T-cell (primary cell): ENCODE measurements around the gene CLASP1. TPM values are rescaled to one million over a fixed set of nuclear protein-coding genes. Genes with fewer than 3 reads are reported as not detected.

Experiments used
- ATAC-seq, 4 experiments: fragments of 200-7000 bp in 3 of 4; fragments of 150-1000 bp in 1 of 4; cut with Tn5 transposase; replicated peaks in 1 of 4; 1 replicate in 3 of 4; 2 replicates in 1 of 4; pipeline ENCODE4 v1.10.0; 2021; ENCODE audit warnings: moderate library complexity in 3 of 4, mild to moderate bottlenecking in 2 of 4, moderate number of reproducible peaks in 1 of 4
- CTCF ChIA-PET, 2 donors: fragments of 300-600 bp; sonication (Branson Sonifier 250); formaldehyde crosslinking; loops; one replicate each; lab custom pipeline; 2022; ENCODE audit warnings: antibody characterized with exemption in 2 of 2; lab: Charles Lee
- POLR2A ChIA-PET, 2 donors: fragments of 300-600 bp; sonication (Branson Sonifier 250); formaldehyde crosslinking; loops; one replicate each; lab custom pipeline; 2022; ENCODE audit warnings: antibody characterized with exemption in 2 of 2; lab: Charles Lee
- DNase-seq, 35 experiments: peaks; one replicate each; pipeline versions ENCODE4 v3.0.0 to v3.0.0-alpha.2; 2013 to 2023
- H3K27ac ChIP-seq: one replicate; pipeline ENCODE4 v1.5.1; 2013; ENCODE audit warnings: low read length
- H3K27me3 ChIP-seq, 2 experiments: replicated peaks in 1 of 2; 1 replicate in 1 of 2; 2 replicates in 1 of 2; pipeline versions ENCODE4 v1.6.1 to v1.7.0; 2013; ENCODE audit warnings: low read length in 1 of 2, mixed read lengths in 1 of 2; ENCODE audit not compliant: control insufficient read depth in 2 of 2, insufficient read depth in 2 of 2; ENCODE audit errors: extremely low read depth in 1 of 2
- H3K36me3 ChIP-seq, 2 donors: 1 replicate in 1 of 2; 2 replicates in 1 of 2; pipeline versions ENCODE4 v1.6.1 to v1.7.0; 2013; ENCODE audit warnings: low read length in 1 of 2; ENCODE audit not compliant: control insufficient read depth in 2 of 2, insufficient read depth in 1 of 2; ENCODE audit errors: extremely low read depth in 1 of 2
- H3K4me1 ChIP-seq, 2 experiments: 1 replicate in 1 of 2; 2 replicates in 1 of 2; pipeline versions ENCODE4 v1.6.1 to v1.7.0; 2013; ENCODE audit warnings: low read length in 2 of 2, mixed read lengths in 1 of 2; ENCODE audit not compliant: insufficient read depth in 2 of 2, control insufficient read depth in 1 of 2; ENCODE audit errors: extremely low read depth in 1 of 2
- H3K4me3 ChIP-seq, 2 donors: 1 replicate in 1 of 2; 2 replicates in 1 of 2; pipeline versions ENCODE4 v1.5.1 to v1.7.0; 2013; ENCODE audit warnings: mild to moderate bottlenecking in 2 of 2, low read length in 1 of 2, moderate library complexity in 1 of 2; ENCODE audit not compliant: control insufficient read depth in 1 of 2; ENCODE audit errors: extremely low read depth in 1 of 2
- H3K9me3 ChIP-seq: 2 replicates; pipeline ENCODE4 v1.7.0; 2013
- H3K27ac Mint-ChIP-seq, 2 donors: one replicate each; pipeline ENCODE4 v1.8.0; 2020 to 2021; ENCODE audit warnings: mild to moderate bottlenecking in 2 of 2, mixed read lengths in 2 of 2
- H3K27me3 Mint-ChIP-seq, 2 donors: one replicate each; pipeline ENCODE4 v1.8.0; 2021 to 2022; ENCODE audit warnings: mixed read lengths in 2 of 2
- H3K36me3 Mint-ChIP-seq: one replicate; pipeline ENCODE4 v1.8.0; 2021; ENCODE audit warnings: mixed read lengths
- H3K4me1 Mint-ChIP-seq, 3 donors: one replicate each; pipeline ENCODE4 v1.8.0; 2020 to 2022; ENCODE audit warnings: mixed read lengths in 3 of 3, mild to moderate bottlenecking in 1 of 3
- H3K4me3 Mint-ChIP-seq, 3 donors: one replicate each; pipeline ENCODE4 v1.8.0; 2020 to 2022; ENCODE audit warnings: mild to moderate bottlenecking in 3 of 3, mixed read lengths in 3 of 3, moderate library complexity in 3 of 3
- H3K9me3 Mint-ChIP-seq, 3 donors: one replicate each; pipeline ENCODE4 v1.8.0; 2020 to 2022; ENCODE audit warnings: mixed read lengths in 3 of 3
- WGBS: methylation state at CpG from one replicate; pipeline ENCODE4 v1.1.5; 2013; ENCODE audit warnings: missing lambda C conversion rate; ENCODE audit not compliant: insufficient coverage; 5-methylcytosine and 5-hydroxymethylcytosine counted together
- total RNA-seq, 35 experiments: library from RNA in 6 of 35; stranded (reverse) in 6 of 35; fragments of 120-200 nt in 1 of 35; gene quantifications; one replicate each; pipeline versions ENCODE4 v1.2.1 to v1.2.4 and lab custom pipeline; 2013 to 2026

The CLASP1 gene
- total RNA-seq, 5 donors from 2014 or later (not counting 1 experiment from before 2014, with no cell fraction given) = 57.8 to 72.8 (median 65.1) TPM

GRCh38 chr2:121529439-121530211, 119.6 kb downstream of the CLASP1 start:
- Mint-ChIP-seq H3K4me3 (peak overlapping the region; percentile 82 to 93 (median 92)), H3K36me3 (peaks cover 16% of the 10 kb centered on the region), H3K4me1 (peaks cover 29 to 46% (median 42%) of the 10 kb centered on the region in 3 donors), H3K27me3 (no peaks in the 10 kb centered on the region), H3K27ac (peak overlapping the region; percentile 98 to 100), H3K9me3 (no peaks in the 10 kb centered on the region)
- WGBS = under 1% methylated on average over 13 of the region's 19 CpGs
- ATAC-seq (peak in 3 of 4 experiments; percentile 1 to 4 (median 1)), DNase-seq (peak in 9 of 35 experiments; percentile 2 to 26 (median 10))
- Histone ChIP-seq H3K27me3 (no peaks in the 10 kb centered on the region), H3K4me3 (peak overlapping the region; percentile 76 to 93), H3K27ac (peak overlapping the region; percentile 97), H3K36me3 (peaks cover 0 to 9% of the 10 kb centered on the region in 2 donors), H3K9me3 (no peaks in the 10 kb centered on the region), H3K4me1 (peaks cover 0 to 18% of the 10 kb centered on the region in 2 experiments)
- ChIA-PET CTCF (interaction anchor here (0.9 to 2.2 kb wide), 6 partner anchors 11 to 226 kb away, joined by 3 to 24 read pairs (median 4); partner anchors contain the start of genes CLASP1 (in 1 of the 2) and TSN (in 1 of the 2)), POLR2A (interaction anchor here (0.6 to 2.3 kb wide), 7 partner anchors 119 to 226 kb away, joined by 3 to 31 read pairs (median 6); partner anchors contain the start of genes CLASP1 (in 1 of the 2), NIFK (in 1 of the 2) and TSN (in 1 of the 2))

GRCh38 chr2:121527009-121527682, 122.1 kb downstream of the CLASP1 start:
- H3K4me1 Mint-ChIP-seq = peaks cover 24 to 32% (median 31%) of the 10 kb centered on the region in 3 donors
- Histone ChIP-seq H3K27me3 (no peaks in the 10 kb centered on the region), H3K27ac (no peak overlapping the region), H3K4me1 (peaks cover 0 to 18% of the 10 kb centered on the region in 2 experiments), H3K36me3 (peaks cover 6 to 14% of the 10 kb centered on the region in 2 donors), H3K9me3 (no peaks in the 10 kb centered on the region), H3K4me3 (no peak overlapping the region)
- POLR2A ChIA-PET = no interaction called here
- DNase-seq = no peak
- peaks cover 24% of the 10 kb centered on the region for H3K36me3 Mint-ChIP-seq
- ATAC-seq = no peak
- whole genome bisulfite sequencing = 20% methylated on average over 1 of the region's 3 CpGs
- H3K27ac Mint-ChIP-seq = no peak overlapping the region
- H3K27me3 Mint-ChIP-seq = no peaks in the 10 kb centered on the region
- CTCF ChIA-PET = no interaction called here
- no peak overlapping the region for H3K4me3 Mint-ChIP-seq
- no peaks in the 10 kb centered on the region for H3K9me3 Mint-ChIP-seq

- WGBS = 92% methylated on average over 6 of the region's 9 CpGs
- no peaks in the 10 kb centered on the region for H3K9me3 ChIP-seq
- no peaks in the 10 kb centered on the region for H3K27me3 ChIP-seq
- no peak overlapping the region for H3K4me3 ChIP-seq
- no peaks in the 10 kb centered on the region for H3K27me3 Mint-ChIP-seq
- H3K4me1 Mint-ChIP-seq = peaks cover 15 to 23% (median 19%) of the 10 kb centered on the region in 3 donors
- ATAC-seq (no peak), DNase-seq (no peak)
- peaks cover 0 to 6% of the 10 kb centered on the region in 2 experiments for H3K4me1 ChIP-seq
- H3K4me3 Mint-ChIP-seq = no peak overlapping the region
- ChIA-PET CTCF (no interaction called here), POLR2A (no interaction called here)
- peaks cover 40% of the 10 kb centered on the region for H3K36me3 Mint-ChIP-seq
- peaks cover 10 to 22% of the 10 kb centered on the region in 2 donors for H3K36me3 ChIP-seq
- no peak overlapping the region for H3K27ac ChIP-seq
- no peaks in the 10 kb centered on the region for H3K9me3 Mint-ChIP-seq
- no peak overlapping the region for H3K27ac Mint-ChIP-seq
Measured at GRCh38 chr2:121524685-121525425, 124.4 kb downstream of the CLASP1 start.

- WGBS = over 99% methylated on average over 8 of the region's 10 CpGs
- H3K36me3 Mint-ChIP-seq = peaks cover 50% of the 10 kb centered on the region
- ATAC-seq = no peak
Measured at GRCh38 chr2:121521359-121521758, 127.9 kb downstream of the CLASP1 start.

GRCh38 chr2:121520641-121520994, 128.6 kb downstream of the CLASP1 start:
- Mint-ChIP-seq H3K4me1 (no peaks in the 10 kb centered on the region), H3K27me3 (no peaks in the 10 kb centered on the region), H3K9me3 (no peaks in the 10 kb centered on the region), H3K36me3 (peaks cover 49% of the 10 kb centered on the region), H3K4me3 (no peak overlapping the region), H3K27ac (no peak overlapping the region)
- Histone ChIP-seq H3K27ac (no peak overlapping the region), H3K4me3 (no peak overlapping the region), H3K27me3 (no peaks in the 10 kb centered on the region), H3K36me3 (peaks cover 10 to 32% of the 10 kb centered on the region in 2 donors), H3K9me3 (no peaks in the 10 kb centered on the region), H3K4me1 (no peaks in the 10 kb centered on the region)
- CTCF ChIA-PET = interaction anchor here (0.6 to 1.0 kb wide), 2 partner anchors 199 to 811 kb away, joined by 3 read pairs; no protein-coding TSS in a partner anchor
- DNase-seq (no peak), ATAC-seq (no peak)
- POLR2A ChIA-PET = no interaction called here
- 100% methylated on average over 1 of the region's 3 CpGs for WGBS

More at GRCh38 chr2:121521359-121521758, 127.9 kb downstream of the CLASP1 start:
- Mint-ChIP-seq H3K27me3 (no peaks in the 10 kb centered on the region), H3K4me1 (no peaks in the 10 kb centered on the region), H3K9me3 (no peaks in the 10 kb centered on the region), H3K4me3 (no peak overlapping the region), H3K27ac (no peak overlapping the region)
- no peak overlapping the region for H3K4me3 ChIP-seq
- H3K27me3 ChIP-seq = no peaks in the 10 kb centered on the region
- H3K36me3 ChIP-seq = peaks cover 10 to 26% of the 10 kb centered on the region in 2 donors
- no peaks in the 10 kb centered on the region for H3K4me1 ChIP-seq
- H3K9me3 ChIP-seq = no peaks in the 10 kb centered on the region
- CTCF ChIA-PET = interaction anchor here (0.6 to 1.0 kb wide), 2 partner anchors 198 to 811 kb away, joined by 3 read pairs; no protein-coding TSS in a partner anchor
- DNase-seq = no peak
- POLR2A ChIA-PET = no interaction called here
- H3K27ac ChIP-seq = no peak overlapping the region
